ENCODE data around the gene TMPRSS11A. TPM values are rescaled to one million over a fixed set of nuclear protein-coding genes. Genes with fewer than 3 reads are reported as not detected.

TMPRSS11A gene
- total RNA-seq, 2 experiments from 2014 or later: not detected

GRCh38 chr4:67869580-67870190, 93.6 kb downstream of the TMPRSS11A start:
- POLR2A ChIA-PET: no interaction called here
- ATAC-seq (no peak), DNase-seq (no peak)
- Mint-ChIP-seq H3K4me3 (no peak overlapping the region), H3K4me1 (no peaks in the 10 kb centered on the region), H3K27me3 (peaks cover 2% of the 10 kb centered on the region), H3K9me3 (ENCODE audit: low read depth) (peaks cover 4% of the 10 kb centered on the region), H3K36me3 (ENCODE audit: low read depth) (no peaks in the 10 kb centered on the region), H3K27ac (no peak overlapping the region)
- intact Hi-C loops (cut with DNase I, micrococcal nuclease): loop anchor here (2.0 to 10.0 kb wide), 2 partner anchors 305 kb away; no protein-coding TSS in a partner anchor
- CTCF ChIA-PET: interaction anchor here (1.1 to 1.3 kb wide), 2 partner anchors 41 to 306 kb away, joined by 3 to 4 read pairs; no protein-coding TSS in a partner anchor

GRCh38 chr4:67861513-67861912, 101.8 kb downstream of the TMPRSS11A start:
- Mint-ChIP-seq H3K36me3 (ENCODE audit: low read depth) (no peaks in the 10 kb centered on the region), H3K4me3 (no peak overlapping the region)
- intact Hi-C loops (cut with DNase I, micrococcal nuclease): no loop called here

More at GRCh38 chr4:67861513-67861912, 101.8 kb downstream of the TMPRSS11A start:
- DNase-seq: no peak
- no peaks in the 10 kb centered on the region for H3K4me1 Mint-ChIP-seq
- ChIA-PET CTCF (interaction anchor here (1.3 kb wide), 1 partner anchor 50 kb away, joined by 4 read pairs; no protein-coding TSS in a partner anchor), POLR2A (no interaction called here)
- no peak for ATAC-seq
- peaks cover 6% of the 10 kb centered on the region for H3K9me3 Mint-ChIP-seq (ENCODE audit: low read depth)
- peaks cover 7% of the 10 kb centered on the region for H3K27me3 Mint-ChIP-seq
- no peak overlapping the region for H3K27ac Mint-ChIP-seq

Other genes with a start within 250 kb of the TMPRSS11A start
- not detected for gene GNRHR, start 209.1 kb downstream of the TMPRSS11A start, total RNA-seq
- not detected for gene TMPRSS11D, start 79.5 kb downstream of the TMPRSS11A start, total RNA-seq
- gene TMPRSS11F, start 166.4 kb upstream of the TMPRSS11A start, total RNA-seq: not detected

Measured in activated CD4-positive, alpha-beta T cell treated with anti-CD3 and anti-CD28 coated beads for 36 hours (primary cell).